HEK293 (cell line): ENCODE results near the gene NOS1.

Source experiments
- ZBTB20 ChIP-seq: fragments of 450-650 bp; formaldehyde crosslinking; IDR thresholded peaks from 2 replicates; pipeline ENCODE4 v1.5.1; 2016; ENCODE audit warnings: missing biosample characterization, missing genetic modification characterization
- ZNF324 ChIP-seq: fragments of 450-650 bp; formaldehyde crosslinking; IDR thresholded peaks from 2 replicates; pipeline ENCODE4 v1.5.1; 2016; ENCODE audit warnings: missing biosample characterization, missing genetic modification characterization
- ZNF416 ChIP-seq: fragments of 450-650 bp; formaldehyde crosslinking; IDR thresholded peaks from 2 replicates; pipeline ENCODE4 v1.5.1; 2016; ENCODE audit warnings: missing biosample characterization, missing genetic modification characterization
- TF ChIP-seq, protein P1 (sequence below): fragments of 450-650 bp; formaldehyde crosslinking; IDR thresholded peaks from 2 replicates; pipeline ENCODE4 v1.5.1; 2016; ENCODE audit warnings: missing biosample characterization, missing genetic modification characterization
- TF ChIP-seq, protein P2 (sequence below): fragments of 450-650 bp; formaldehyde crosslinking; conservative IDR thresholded peaks from 2 replicates; pipeline ENCODE4 v1.5.1; 2016; ENCODE audit warnings: low read depth, missing biosample characterization, missing genetic modification characterization
- TF ChIP-seq, protein P3 (sequence below): fragments of 450-650 bp; formaldehyde crosslinking; IDR thresholded peaks from 2 replicates; pipeline ENCODE4 v1.5.1; 2016; ENCODE audit warnings: missing biosample characterization, missing genetic modification characterization

DNA sequence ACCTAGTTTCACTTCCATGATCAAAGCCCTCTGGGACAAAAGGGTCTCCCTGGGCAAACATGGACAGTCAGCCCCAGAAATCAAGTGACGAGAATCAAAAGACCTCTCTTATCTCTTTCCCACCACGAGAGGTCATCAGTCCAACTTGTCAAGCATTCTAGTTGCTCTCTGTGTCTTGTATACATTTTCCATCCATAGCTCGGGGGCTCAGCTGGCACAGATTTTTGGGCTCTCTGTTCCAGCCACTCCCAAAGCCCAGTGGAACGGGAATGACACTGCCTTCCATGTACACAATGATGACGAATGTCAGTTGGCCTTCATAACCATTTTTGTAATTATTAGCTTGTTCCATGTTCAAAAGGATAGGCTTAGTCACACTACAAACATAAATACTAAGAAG, 29.7 kb downstream of the NOS1 start:
- TF ChIP-seq, protein P1, sequence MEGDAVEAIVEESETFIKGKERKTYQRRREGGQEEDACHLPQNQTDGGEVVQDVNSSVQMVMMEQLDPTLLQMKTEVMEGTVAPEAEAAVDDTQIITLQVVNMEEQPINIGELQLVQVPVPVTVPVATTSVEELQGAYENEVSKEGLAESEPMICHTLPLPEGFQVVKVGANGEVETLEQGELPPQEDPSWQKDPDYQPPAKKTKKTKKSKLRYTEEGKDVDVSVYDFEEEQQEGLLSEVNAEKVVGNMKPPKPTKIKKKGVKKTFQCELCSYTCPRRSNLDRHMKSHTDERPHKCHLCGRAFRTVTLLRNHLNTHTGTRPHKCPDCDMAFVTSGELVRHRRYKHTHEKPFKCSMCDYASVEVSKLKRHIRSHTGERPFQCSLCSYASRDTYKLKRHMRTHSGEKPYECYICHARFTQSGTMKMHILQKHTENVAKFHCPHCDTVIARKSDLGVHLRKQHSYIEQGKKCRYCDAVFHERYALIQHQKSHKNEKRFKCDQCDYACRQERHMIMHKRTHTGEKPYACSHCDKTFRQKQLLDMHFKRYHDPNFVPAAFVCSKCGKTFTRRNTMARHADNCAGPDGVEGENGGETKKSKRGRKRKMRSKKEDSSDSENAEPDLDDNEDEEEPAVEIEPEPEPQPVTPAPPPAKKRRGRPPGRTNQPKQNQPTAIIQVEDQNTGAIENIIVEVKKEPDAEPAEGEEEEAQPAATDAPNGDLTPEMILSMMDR (tag by site-specific recombination), result no peak
- TF ChIP-seq, protein P2, sequence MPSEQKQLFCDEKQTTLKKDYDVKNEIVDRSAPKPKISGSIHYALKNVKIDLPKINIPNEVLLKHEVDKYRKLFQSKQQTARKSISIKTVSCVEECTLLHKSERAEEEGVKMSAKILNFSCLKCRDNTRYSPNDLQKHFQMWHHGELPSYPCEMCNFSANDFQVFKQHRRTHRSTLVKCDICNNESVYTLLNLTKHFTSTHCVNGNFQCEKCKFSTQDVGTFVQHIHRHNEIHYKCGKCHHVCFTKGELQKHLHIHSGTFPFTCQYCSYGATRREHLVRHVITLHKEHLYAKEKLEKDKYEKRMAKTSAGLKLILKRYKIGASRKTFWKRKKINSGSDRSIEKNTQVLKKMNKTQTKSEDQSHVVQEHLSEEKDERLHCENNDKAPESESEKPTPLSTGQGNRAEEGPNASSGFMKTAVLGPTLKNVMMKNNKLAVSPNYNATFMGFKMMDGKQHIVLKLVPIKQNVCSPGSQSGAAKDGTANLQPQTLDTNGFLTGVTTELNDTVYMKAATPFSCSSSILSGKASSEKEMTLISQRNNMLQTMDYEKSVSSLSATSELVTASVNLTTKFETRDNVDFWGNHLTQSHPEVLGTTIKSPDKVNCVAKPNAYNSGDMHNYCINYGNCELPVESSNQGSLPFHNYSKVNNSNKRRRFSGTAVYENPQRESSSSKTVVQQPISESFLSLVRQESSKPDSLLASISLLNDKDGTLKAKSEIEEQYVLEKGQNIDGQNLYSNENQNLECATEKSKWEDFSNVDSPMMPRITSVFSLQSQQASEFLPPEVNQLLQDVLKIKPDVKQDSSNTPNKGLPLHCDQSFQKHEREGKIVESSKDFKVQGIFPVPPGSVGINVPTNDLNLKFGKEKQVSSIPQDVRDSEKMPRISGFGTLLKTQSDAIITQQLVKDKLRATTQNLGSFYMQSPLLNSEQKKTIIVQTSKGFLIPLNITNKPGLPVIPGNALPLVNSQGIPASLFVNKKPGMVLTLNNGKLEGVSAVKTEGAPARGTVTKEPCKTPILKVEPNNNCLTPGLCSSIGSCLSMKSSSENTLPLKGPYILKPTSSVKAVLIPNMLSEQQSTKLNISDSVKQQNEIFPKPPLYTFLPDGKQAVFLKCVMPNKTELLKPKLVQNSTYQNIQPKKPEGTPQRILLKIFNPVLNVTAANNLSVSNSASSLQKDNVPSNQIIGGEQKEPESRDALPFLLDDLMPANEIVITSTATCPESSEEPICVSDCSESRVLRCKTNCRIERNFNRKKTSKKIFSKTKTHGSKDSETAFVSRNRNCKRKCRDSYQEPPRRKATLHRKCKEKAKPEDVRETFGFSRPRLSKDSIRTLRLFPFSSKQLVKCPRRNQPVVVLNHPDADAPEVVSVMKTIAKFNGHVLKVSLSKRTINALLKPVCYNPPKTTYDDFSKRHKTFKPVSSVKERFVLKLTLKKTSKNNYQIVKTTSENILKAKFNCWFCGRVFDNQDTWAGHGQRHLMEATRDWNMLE (tag by site-specific recombination), result no peak
- TF ChIP-seq ZNF324 (tag by site-specific recombination), result no peak
- TF ChIP-seq, protein P3, sequence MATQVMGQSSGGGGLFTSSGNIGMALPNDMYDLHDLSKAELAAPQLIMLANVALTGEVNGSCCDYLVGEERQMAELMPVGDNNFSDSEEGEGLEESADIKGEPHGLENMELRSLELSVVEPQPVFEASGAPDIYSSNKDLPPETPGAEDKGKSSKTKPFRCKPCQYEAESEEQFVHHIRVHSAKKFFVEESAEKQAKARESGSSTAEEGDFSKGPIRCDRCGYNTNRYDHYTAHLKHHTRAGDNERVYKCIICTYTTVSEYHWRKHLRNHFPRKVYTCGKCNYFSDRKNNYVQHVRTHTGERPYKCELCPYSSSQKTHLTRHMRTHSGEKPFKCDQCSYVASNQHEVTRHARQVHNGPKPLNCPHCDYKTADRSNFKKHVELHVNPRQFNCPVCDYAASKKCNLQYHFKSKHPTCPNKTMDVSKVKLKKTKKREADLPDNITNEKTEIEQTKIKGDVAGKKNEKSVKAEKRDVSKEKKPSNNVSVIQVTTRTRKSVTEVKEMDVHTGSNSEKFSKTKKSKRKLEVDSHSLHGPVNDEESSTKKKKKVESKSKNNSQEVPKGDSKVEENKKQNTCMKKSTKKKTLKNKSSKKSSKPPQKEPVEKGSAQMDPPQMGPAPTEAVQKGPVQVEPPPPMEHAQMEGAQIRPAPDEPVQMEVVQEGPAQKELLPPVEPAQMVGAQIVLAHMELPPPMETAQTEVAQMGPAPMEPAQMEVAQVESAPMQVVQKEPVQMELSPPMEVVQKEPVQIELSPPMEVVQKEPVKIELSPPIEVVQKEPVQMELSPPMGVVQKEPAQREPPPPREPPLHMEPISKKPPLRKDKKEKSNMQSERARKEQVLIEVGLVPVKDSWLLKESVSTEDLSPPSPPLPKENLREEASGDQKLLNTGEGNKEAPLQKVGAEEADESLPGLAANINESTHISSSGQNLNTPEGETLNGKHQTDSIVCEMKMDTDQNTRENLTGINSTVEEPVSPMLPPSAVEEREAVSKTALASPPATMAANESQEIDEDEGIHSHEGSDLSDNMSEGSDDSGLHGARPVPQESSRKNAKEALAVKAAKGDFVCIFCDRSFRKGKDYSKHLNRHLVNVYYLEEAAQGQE (tag by site-specific recombination), result no peak
- TF ChIP-seq ZNF416 (tag by site-specific recombination), result no peak
- no peak for TF ChIP-seq ZBTB20 (tag by site-specific recombination)
